HepG2 (cell line): ENCODE results near the gene HIGD1A. TPM values are rescaled to one million over a fixed set of nuclear protein-coding genes. Genes with fewer than 3 reads are reported as not detected.

ENCODE experiments used
- AGO1 ChIP-seq: fragments of 200-400 bp; formaldehyde crosslinking; IDR thresholded peaks from 2 replicates; pipeline ENCODE4 v1.6.1; 2017; ENCODE audit warnings: mild to moderate bottlenecking, low read depth, low read length, moderate library complexity; ENCODE audit not compliant: poor library complexity, severe bottlenecking
- ATAD3A ChIP-seq: sonication (generic); formaldehyde crosslinking; IDR thresholded peaks from 2 replicates; pipeline ENCODE4 v1.4.0; 2020; ENCODE audit warnings: missing genetic modification reagents
- ATF1 ChIP-seq: IDR thresholded peaks from 2 replicates; pipeline ENCODE4 v1.6.1; 2016; ENCODE audit warnings: mild to moderate bottlenecking, control low read depth
- HOMEZ ChIP-seq: IDR thresholded peaks from 2 replicates; pipeline ENCODE4 v1.6.1; 2016; ENCODE audit warnings: low read depth
- IRX3 ChIP-seq: sonication (generic); formaldehyde crosslinking; IDR thresholded peaks from 2 replicates; pipeline ENCODE4 v1.8.1; 2023; ENCODE audit warnings: mild to moderate bottlenecking, low read depth, missing genetic modification reagents, borderline replicate concordance
- ISL2 ChIP-seq: sonication (generic); formaldehyde crosslinking; IDR thresholded peaks from 2 replicates; pipeline ENCODE4 v1.5.0; 2020; ENCODE audit warnings: missing genetic modification reagents
- MAFF ChIP-seq: IDR thresholded peaks from 2 replicates; pipeline ENCODE4 v1.6.1; 2011; ENCODE audit warnings: low read depth, low read length, improper control_type of control experiment
- MIER3 ChIP-seq: IDR thresholded peaks from 2 replicates; pipeline ENCODE4 v1.6.1; 2016; ENCODE audit warnings: missing compliant biosample characterization, borderline replicate concordance
- NFIC ChIP-seq: IDR thresholded peaks from 2 replicates; pipeline ENCODE4 v1.6.1; 2012; ENCODE audit warnings: mild to moderate bottlenecking, low read length, inconsistent platforms
- NFKBIZ ChIP-seq: IDR thresholded peaks from 2 replicates; pipeline ENCODE4 v1.6.1; 2018; ENCODE audit warnings: missing genetic modification reagents, missing compliant biosample characterization
- SMAD1 ChIP-seq: sonication (generic); formaldehyde crosslinking; IDR thresholded peaks from 2 replicates; pipeline ENCODE4 v1.4.0; 2020; ENCODE audit warnings: missing genetic modification reagents, low read depth, mild to moderate bottlenecking, borderline replicate concordance
- SMARCE1 ChIP-seq: fragments of 450-650 bp; IDR thresholded peaks from 2 replicates; pipeline ENCODE4 v1.6.1; 2017; ENCODE audit warnings: borderline replicate concordance
- SRSF1 ChIP-seq: fragments of 200-400 bp; formaldehyde crosslinking; optimal IDR thresholded peaks from 2 replicates; pipeline ENCODE3; 2017; ENCODE audit warnings: mild to moderate bottlenecking, low read depth, low read length, moderate library complexity
- SRSF4 ChIP-seq: fragments of 200-400 bp; formaldehyde crosslinking; IDR thresholded peaks from one replicate; pipeline ENCODE4 v1.6.1; 2018; ENCODE audit warnings: mild to moderate bottlenecking, low read depth, low read length, moderate library complexity; ENCODE audit not compliant: poor library complexity, severe bottlenecking
- TRAFD1 ChIP-seq: sonication (generic); formaldehyde crosslinking; IDR thresholded peaks from 2 replicates; pipeline ENCODE4 v1.5.1; 2020; ENCODE audit warnings: missing genetic modification reagents, mild to moderate bottlenecking, borderline replicate concordance
- ZBTB43 ChIP-seq: sonication (generic); formaldehyde crosslinking; conservative IDR thresholded peaks from 2 replicates; pipeline ENCODE4 v1.4.0; 2020; ENCODE audit warnings: missing genetic modification reagents
- ZNF382 ChIP-seq: sonication (generic); formaldehyde crosslinking; IDR thresholded peaks from 2 replicates; pipeline ENCODE4 v1.5.0; 2020; ENCODE audit warnings: missing genetic modification reagents, mild to moderate bottlenecking, borderline replicate concordance
- ZNF414 ChIP-seq: sonication (generic); formaldehyde crosslinking; IDR thresholded peaks from 2 replicates; pipeline ENCODE4 v1.5.0; 2020; ENCODE audit warnings: missing genetic modification reagents
- ZNF562 ChIP-seq: sonication (generic); formaldehyde crosslinking; IDR thresholded peaks from 2 replicates; pipeline ENCODE4 v1.8.0; 2022; ENCODE audit warnings: missing genetic modification reagents, borderline replicate concordance
- polyA plus RNA-seq, 8 experiments: library from polyadenylated mRNA; depleted of rRNA in 3 of 8; stranded (reverse) in 7 of 8; unstranded in 1 of 8; fragments of >200 nt; fragmentation: Illumina TruSeq in 4 of 8; extraction: Trizol in 4 of 8; gene quantifications; 2 replicates each; pipeline versions ENCODE4 v1.2.1 to v1.2.3, GENCODE V29; 2011 to 2016; ENCODE audit warnings: low read depth in 4 of 8, missing spikeins in 1 of 8, mixed read lengths in 1 of 8; ENCODE audit not compliant: insufficient read depth in 1 of 8
- total RNA-seq, 5 experiments: library from RNA; depleted of rRNA; stranded (reverse); fragments of >200 nt; fragmentation: Illumina TruSeq; extraction: Trizol; gene quantifications; 2 replicates each; pipeline ENCODE4 v1.2.3, GENCODE V29; 2016; ENCODE audit warnings: low read depth in 1 of 5
- TF ChIP-seq, protein P1 (sequence below): sonication (generic); formaldehyde crosslinking; IDR thresholded peaks from 2 replicates; pipeline ENCODE4 v1.5.0; 2020; ENCODE audit warnings: mild to moderate bottlenecking, missing genetic modification reagents

HIGD1A gene
- total and polyA plus RNA-seq, 2 of the 13 experiments (the other 11 are each of a cell fraction or from before 2014, with no cell fraction given) = 222 to 253 TPM

- TF ChIP-seq HOMEZ (CRISPR knock-in tag) (peak; percentile 9; the same call in 1 of the 2 replicates), SMAD1 (CRISPR knock-in tag) (0 out of 2 replicates have a peak, but pooled peaks have one; percentile 21), SRSF1 (no peak), ATAD3A (CRISPR knock-in tag) (no peak), MIER3 (CRISPR knock-in tag) (peak; percentile 63), ATF1 (CRISPR knock-in tag) (0 out of 2 replicates have a peak, but pooled peaks have one; percentile 24), ISL2 (CRISPR knock-in tag) (0 out of 2 replicates have a peak, but pooled peaks have one; percentile 27), MAFF (peak; percentile 99), NFIC (peak; percentile 57), ZBTB43 (CRISPR knock-in tag) (no peak), IRX3 (CRISPR knock-in tag) (no peak), ZNF382 (CRISPR knock-in tag) (no peak), AGO1 (no peak), TRAFD1 (CRISPR knock-in tag) (no peak), SMARCE1 (no peak), ZNF414 (CRISPR knock-in tag) (0 out of 2 replicates have a peak, but pooled peaks have one; percentile 56), SRSF4 (no peak), ZNF562 (CRISPR knock-in tag) (no peak), NFKBIZ (CRISPR knock-in tag) (no peak; the same call in 1 of the 2 replicates)
- TF ChIP-seq, protein P1, sequence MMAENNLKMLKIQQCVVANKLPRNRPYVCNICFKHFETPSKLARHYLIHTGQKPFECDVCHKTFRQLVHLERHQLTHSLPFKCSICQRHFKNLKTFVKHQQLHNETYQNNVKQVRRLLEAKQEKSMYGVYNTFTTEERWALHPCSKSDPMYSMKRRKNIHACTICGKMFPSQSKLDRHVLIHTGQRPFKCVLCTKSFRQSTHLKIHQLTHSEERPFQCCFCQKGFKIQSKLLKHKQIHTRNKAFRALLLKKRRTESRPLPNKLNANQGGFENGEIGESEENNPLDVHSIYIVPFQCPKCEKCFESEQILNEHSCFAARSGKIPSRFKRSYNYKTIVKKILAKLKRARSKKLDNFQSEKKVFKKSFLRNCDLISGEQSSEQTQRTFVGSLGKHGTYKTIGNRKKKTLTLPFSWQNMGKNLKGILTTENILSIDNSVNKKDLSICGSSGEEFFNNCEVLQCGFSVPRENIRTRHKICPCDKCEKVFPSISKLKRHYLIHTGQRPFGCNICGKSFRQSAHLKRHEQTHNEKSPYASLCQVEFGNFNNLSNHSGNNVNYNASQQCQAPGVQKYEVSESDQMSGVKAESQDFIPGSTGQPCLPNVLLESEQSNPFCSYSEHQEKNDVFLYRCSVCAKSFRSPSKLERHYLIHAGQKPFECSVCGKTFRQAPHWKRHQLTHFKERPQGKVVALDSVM (CRISPR knock-in tag) = no peak
Measured at GRCh38 chr3:42755681-42756578, 48.4 kb downstream of the HIGD1A start (continued).
